H1 (cell line): ENCODE data around the gene IGF1. TPM values are rescaled to one million over a fixed set of nuclear protein-coding genes. Genes with fewer than 3 reads are reported as not detected.

Experiments
- CTCF ChIA-PET: fragments of 300-600 bp; sonication (Branson Sonifier 250); formaldehyde crosslinking; loops from one replicate; lab custom pipeline; 2021; ENCODE audit not compliant: partially characterized antibody; lab: Charles Lee
- POLR2A ChIA-PET: fragments of 300-600 bp; sonication (Branson Sonifier 250); formaldehyde crosslinking; loops from one replicate; lab custom pipeline; 2021; ENCODE audit warnings: inconsistent platforms; ENCODE audit not compliant: partially characterized antibody; lab: Charles Lee
- DNase-seq, 2 experiments: peaks; one replicate each; pipeline versions ENCODE4 v3.0.0 to v3.0.0-alpha.2; 2010 to 2022; ENCODE audit warnings: low spot score in 2 of 2, low read depth in 1 of 2, mixed read lengths in 1 of 2
- FAIRE-seq: peaks from 2 replicates; lab custom pipeline; 2011; peaks lifted over from hg19 to GRCh38; lab: Jason Lieb, UNC
- H2AFZ ChIP-seq: 2 replicates; pipeline ENCODE4 v1.8.1; 2012; ENCODE audit warnings: low read length, inconsistent platforms
- H2AK5ac ChIP-seq: 2 replicates; pipeline ENCODE4 v1.6.1; 2013; ENCODE audit warnings: low read depth, low read length
- H2BK120ac ChIP-seq: replicated peaks from 2 replicates; pipeline ENCODE3; 2013; ENCODE audit warnings: low read depth, low read length, inconsistent platforms
- H2BK12ac ChIP-seq: 2 replicates; pipeline ENCODE4 v1.6.1; 2013; ENCODE audit warnings: low read depth, low read length
- H2BK15ac ChIP-seq: 2 replicates; pipeline ENCODE4 v1.6.1; 2013; ENCODE audit warnings: low read length
- H2BK20ac ChIP-seq: 2 replicates; pipeline ENCODE4 v1.6.1; 2013; ENCODE audit warnings: low read length
- H2BK5ac ChIP-seq: 2 replicates; pipeline ENCODE4 v1.6.1; 2013; ENCODE audit warnings: low read depth, low read length
- H3K14ac ChIP-seq: 2 replicates; pipeline ENCODE4 v1.6.1; 2013; ENCODE audit warnings: inconsistent platforms; ENCODE audit not compliant: insufficient read length
- H3K18ac ChIP-seq: 2 replicates; pipeline ENCODE4 v1.6.1; 2013; ENCODE audit warnings: low read length; ENCODE audit errors: extremely low read depth
- H3K23ac ChIP-seq: 2 replicates; pipeline ENCODE4 v1.6.1; 2013; ENCODE audit warnings: inconsistent platforms; ENCODE audit not compliant: insufficient read length
- H3K23me2 ChIP-seq: 2 replicates; pipeline ENCODE4 v1.6.1; 2013; ENCODE audit warnings: low read depth, low read length
- H3K27ac ChIP-seq: 2 replicates; pipeline ENCODE4 v1.6.1; 2011; ENCODE audit warnings: low read depth, low read length, inconsistent platforms
- H3K27me3 ChIP-seq, 4 experiments: replicated peaks in 1 of 4; 1 replicate in 1 of 4; 2 replicates in 3 of 4; pipeline versions ENCODE4 v1.6.1 to v1.8.1; 2011 to 2013; ENCODE audit warnings: low read length in 3 of 4, mild to moderate bottlenecking in 3 of 4, inconsistent platforms in 2 of 4, mixed read lengths in 2 of 4, moderate library complexity in 1 of 4; ENCODE audit not compliant: control insufficient read depth in 3 of 4, insufficient read depth in 3 of 4; ENCODE audit errors: extremely low read depth in 1 of 4
- H3K36me3 ChIP-seq, 4 experiments: 2 replicates each; pipeline versions ENCODE4 v1.6.1 to v1.8.1; 2011 to 2013; ENCODE audit warnings: mild to moderate bottlenecking in 4 of 4, low read length in 3 of 4, moderate library complexity in 2 of 4, control low read depth in 1 of 4, inconsistent platforms in 1 of 4; ENCODE audit not compliant: insufficient read depth in 4 of 4, control insufficient read depth in 2 of 4
- H3K4ac ChIP-seq: replicated peaks from 2 replicates; pipeline ENCODE3; 2013; ENCODE audit warnings: low read length, low read depth, mixed read lengths, inconsistent platforms; ENCODE audit not compliant: insufficient read length
- H3K4me1 ChIP-seq, 4 experiments: replicated peaks in 1 of 4; 1 replicate in 1 of 4; 2 replicates in 3 of 4; pipeline versions ENCODE4 v1.6.1 to v1.8.1; 2011 to 2013; ENCODE audit warnings: low read length in 3 of 4, inconsistent platforms in 2 of 4, mixed read lengths in 1 of 4; ENCODE audit not compliant: insufficient read depth in 4 of 4, control insufficient read depth in 3 of 4
- H3K4me2 ChIP-seq, 2 experiments: 2 replicates each; pipeline versions ENCODE4 v1.6.1 to v1.8.1; 2011 to 2013; ENCODE audit warnings: low read depth in 2 of 2, low read length in 2 of 2, control low read depth in 1 of 2, inconsistent platforms in 1 of 2, mild to moderate bottlenecking in 1 of 2; ENCODE audit not compliant: insufficient read depth in 1 of 2
- H3K4me3 ChIP-seq, 4 experiments: fragments of 200-600, 300-600 bp in 1 of 4; sonication (generic), shearing (Covaris generic), sonication (Bioruptor Twin) in 1 of 4; 2 replicates each; pipeline versions ENCODE4 v1.5.1 to v1.8.1; 2011 to 2016; ENCODE audit warnings: low read length in 4 of 4, low read depth in 3 of 4, control low read depth in 2 of 4, inconsistent platforms in 2 of 4, mild to moderate bottlenecking in 2 of 4, mixed read lengths in 1 of 4, moderate library complexity in 1 of 4; ENCODE audit not compliant: insufficient read depth in 2 of 4; ENCODE audit errors: extremely low read depth in 1 of 4
- H3K56ac ChIP-seq: replicated peaks from 2 replicates; pipeline ENCODE3; 2013; ENCODE audit warnings: low read depth, mild to moderate bottlenecking, mixed read lengths, low read length, inconsistent platforms; ENCODE audit not compliant: insufficient read length
- H3K79me1 ChIP-seq: 2 replicates; pipeline ENCODE4 v1.6.1; 2013; ENCODE audit warnings: low read depth, low read length, control low read depth
- H3K79me2 ChIP-seq, 2 experiments: 2 replicates each; pipeline versions ENCODE4 v1.6.1 to v1.8.1; 2012 to 2013; ENCODE audit warnings: low read length in 2 of 2, mild to moderate bottlenecking in 2 of 2, inconsistent platforms in 1 of 2; ENCODE audit not compliant: insufficient read depth in 2 of 2, control insufficient read depth in 1 of 2
- H3K9ac ChIP-seq, 4 experiments: replicated peaks in 1 of 4; 1 replicate in 1 of 4; 2 replicates in 3 of 4; pipeline versions ENCODE4 v1.6.1 to v1.8.1; 2011 to 2013; ENCODE audit warnings: low read depth in 3 of 4, low read length in 3 of 4, control low read depth in 2 of 4, mild to moderate bottlenecking in 2 of 4, moderate library complexity in 2 of 4, inconsistent platforms in 1 of 4; ENCODE audit errors: extremely low read depth in 1 of 4
- H3K9me3 ChIP-seq, 2 experiments: 2 replicates each; pipeline versions ENCODE4 v1.6.1 to v1.8.1; 2012 to 2013; ENCODE audit warnings: mild to moderate bottlenecking in 2 of 2, moderate library complexity in 2 of 2, control low read depth in 1 of 2, inconsistent platforms in 1 of 2, low read depth in 1 of 2, low read length in 1 of 2, mixed read lengths in 1 of 2; ENCODE audit not compliant: insufficient read depth in 2 of 2
- H4K20me1 ChIP-seq, 2 experiments: replicated peaks in 1 of 2; 2 replicates each; pipeline versions ENCODE3 to v1.8.1; 2011 to 2013; ENCODE audit warnings: inconsistent platforms in 2 of 2, low read length in 2 of 2, mild to moderate bottlenecking in 1 of 2; ENCODE audit not compliant: insufficient read depth in 2 of 2, control insufficient read depth in 1 of 2
- H4K5ac ChIP-seq: 2 replicates; pipeline ENCODE4 v1.6.1; 2013; ENCODE audit warnings: low read length, low read depth, mixed read lengths, inconsistent platforms; ENCODE audit not compliant: insufficient read length
- H4K8ac ChIP-seq: 2 replicates; pipeline ENCODE4 v1.8.0; 2013; ENCODE audit warnings: mild to moderate bottlenecking, moderate library complexity, low read length, inconsistent platforms; ENCODE audit not compliant: insufficient read depth; ENCODE audit errors: extremely low read depth
- H4K91ac ChIP-seq: replicated peaks from 2 replicates; pipeline ENCODE3; 2013; ENCODE audit warnings: low read length, mixed read lengths, inconsistent platforms; ENCODE audit not compliant: insufficient read length
- CBX8 ChIP-seq: fragments of 300-800, 300-1000 bp; sonication (generic); IDR thresholded peaks from 2 replicates; pipeline ENCODE4 v1.7.1; 2016; ENCODE audit warnings: low read depth, low read length, borderline replicate concordance
- CHD2 ChIP-seq: IDR thresholded peaks from 2 replicates; pipeline ENCODE4 v1.6.1; 2012; ENCODE audit warnings: low read length, improper control_type of control experiment
- FOSL1 ChIP-seq: IDR thresholded peaks from 2 replicates; pipeline ENCODE4 v1.6.1; 2011; ENCODE audit warnings: mild to moderate bottlenecking, low read depth, low read length, moderate library complexity; ENCODE audit not compliant: insufficient read depth
- RFX5 ChIP-seq: IDR thresholded peaks from 2 replicates; pipeline ENCODE4 v1.6.1; 2011; ENCODE audit warnings: low read depth, low read length, improper control_type of control experiment, borderline replicate concordance
- WGBS, 2 experiments: shearing (Covaris generic) in 1 of 2; methylation state at CpG; one replicate each; pipeline versions ENCODE4 v1.1.6 to v1.1.7; 2013 to 2015; ENCODE audit warnings: low lambda C conversion rate in 2 of 2, mixed read lengths in 2 of 2, inconsistent platforms in 1 of 2, low coverage in 1 of 2, missing lambda C conversion rate in 1 of 2; ENCODE audit not compliant: insufficient replicate concordance in 2 of 2, insufficient coverage in 1 of 2, insufficient read length in 1 of 2; ENCODE audit errors: extremely low coverage in 1 of 2, missing lambda C conversion rate in 1 of 2; 5-methylcytosine and 5-hydroxymethylcytosine counted together
- polyA plus RNA-seq, 7 experiments: library from polyadenylated mRNA; depleted of rRNA in 3 of 7; stranded (reverse) in 5 of 7; unstranded in 2 of 7; fragments of >200 nt in 5 of 7; fragments of 200-250 nt in 2 of 7; gene quantifications; 1 replicate in 5 of 7; 2 replicates in 1 of 7; 4 replicates in 1 of 7; pipeline versions ENCODE4 v1.2.1 to v1.2.3, GENCODE V29; 2011 to 2013; ENCODE audit warnings: missing spikeins in 2 of 7, mixed read lengths in 2 of 7
- total RNA-seq: library from RNA; stranded (reverse); fragmentation: NEBNext Ultra II Directional; extraction: Animal tissue kit (Norgen Biotek cat#: 25700); gene quantifications from 2 replicates; pipeline ENCODE4 v1.2.1, GENCODE V29; 2021
- TF ChIP-seq, protein P1 (sequence below): IDR thresholded peaks from 2 replicates; pipeline ENCODE4 v1.6.1; 2011; ENCODE audit warnings: low read depth, mild to moderate bottlenecking, low read length; ENCODE audit not compliant: insufficient read depth

IGF1 gene
- total and polyA plus RNA-seq, 2 of the 8 experiments (the other 6 are each of a cell fraction or from before 2014, with no cell fraction given): not detected

DNA sequence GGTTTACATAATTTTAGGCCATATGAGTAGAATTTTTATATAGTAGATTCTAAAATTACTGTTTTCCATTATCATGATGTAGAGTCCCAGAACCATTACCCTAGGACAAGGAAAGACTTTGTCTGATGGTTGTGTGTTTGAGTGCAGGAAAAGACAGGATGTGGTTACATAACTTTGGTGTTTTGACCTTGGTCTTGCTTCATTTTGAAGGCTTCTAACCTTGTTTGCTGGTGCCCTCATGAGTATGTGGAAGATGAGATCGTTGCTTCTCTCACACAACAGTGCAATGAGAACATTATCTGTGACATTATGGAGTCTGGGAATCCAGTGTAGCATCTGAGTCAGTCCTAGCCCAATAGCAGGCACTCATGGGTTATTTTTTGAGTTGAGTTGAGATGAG is 106.2 kb downstream of the IGF1 start:
- CTCF ChIA-PET: no interaction called here

More for the DNA sequence above, 106.2 kb downstream of the IGF1 start:
- no peaks in the 10 kb centered on the region for H3K27me3 ChIP-seq
- no peak overlapping the region for H2AK5ac ChIP-seq
- H3K18ac ChIP-seq: no peak overlapping the region
- H2BK120ac ChIP-seq: no peak overlapping the region
- H3K4me3 ChIP-seq: no peak overlapping the region
- WGBS, 2 experiments: 94% methylated on average over 1 of the region's 1 CpG; no CpG with 5 or more reads in 1 of the 2 experiments
- no peaks in the 10 kb centered on the region for H4K20me1 ChIP-seq
- H3K79me1 ChIP-seq: no peaks in the 10 kb centered on the region; the same call in 1 of the 2 replicates
- no peak overlapping the region for H4K91ac ChIP-seq
- H3K14ac ChIP-seq: no peak overlapping the region
- H3K27ac ChIP-seq: no peak overlapping the region
- H3K9me3 ChIP-seq: peaks cover 0 to 2% of the 10 kb centered on the region in 2 experiments; a peak in 1 of 4 replicates
- H3K23me2 ChIP-seq: no peaks in the 10 kb centered on the region
- no peak for DNase-seq
- no peak overlapping the region for H3K4ac ChIP-seq
- H2BK5ac ChIP-seq: no peak overlapping the region
- POLR2A ChIA-PET: no interaction called here
- FAIRE-seq: no peak
- no peaks in the 10 kb centered on the region for H3K36me3 ChIP-seq
- no peak overlapping the region for H2BK12ac ChIP-seq
- no peak overlapping the region for H4K8ac ChIP-seq
- no peak overlapping the region for H3K56ac ChIP-seq
- no peak overlapping the region for H3K9ac ChIP-seq
- TF ChIP-seq CHD2 (no peak), RFX5 (no peak), CBX8 (no peak), FOSL1 (no peak)
- TF ChIP-seq, protein P1, sequence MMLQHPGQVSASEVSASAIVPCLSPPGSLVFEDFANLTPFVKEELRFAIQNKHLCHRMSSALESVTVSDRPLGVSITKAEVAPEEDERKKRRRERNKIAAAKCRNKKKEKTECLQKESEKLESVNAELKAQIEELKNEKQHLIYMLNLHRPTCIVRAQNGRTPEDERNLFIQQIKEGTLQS: no peak
- TF ChIP-seq, all 59 proteins: peak for 0
- Histone ChIP-seq H2BK20ac (no peak overlapping the region), H2AFZ (no peak overlapping the region), H2BK15ac (no peak overlapping the region), H4K5ac (no peak overlapping the region), H3K4me2 (no peak overlapping the region), H3K79me2 (no peaks in the 10 kb centered on the region), H3K23ac (no peak overlapping the region), H3K4me1 (no peaks in the 10 kb centered on the region)
